Measurements from ENCODE around the gene SKAP1.
"Not testable (repeated sequence)": the region's sequence is repeated elsewhere in the genome, so short reads cannot be mapped to it uniquely, and the experiment has no call there.

DNA sequence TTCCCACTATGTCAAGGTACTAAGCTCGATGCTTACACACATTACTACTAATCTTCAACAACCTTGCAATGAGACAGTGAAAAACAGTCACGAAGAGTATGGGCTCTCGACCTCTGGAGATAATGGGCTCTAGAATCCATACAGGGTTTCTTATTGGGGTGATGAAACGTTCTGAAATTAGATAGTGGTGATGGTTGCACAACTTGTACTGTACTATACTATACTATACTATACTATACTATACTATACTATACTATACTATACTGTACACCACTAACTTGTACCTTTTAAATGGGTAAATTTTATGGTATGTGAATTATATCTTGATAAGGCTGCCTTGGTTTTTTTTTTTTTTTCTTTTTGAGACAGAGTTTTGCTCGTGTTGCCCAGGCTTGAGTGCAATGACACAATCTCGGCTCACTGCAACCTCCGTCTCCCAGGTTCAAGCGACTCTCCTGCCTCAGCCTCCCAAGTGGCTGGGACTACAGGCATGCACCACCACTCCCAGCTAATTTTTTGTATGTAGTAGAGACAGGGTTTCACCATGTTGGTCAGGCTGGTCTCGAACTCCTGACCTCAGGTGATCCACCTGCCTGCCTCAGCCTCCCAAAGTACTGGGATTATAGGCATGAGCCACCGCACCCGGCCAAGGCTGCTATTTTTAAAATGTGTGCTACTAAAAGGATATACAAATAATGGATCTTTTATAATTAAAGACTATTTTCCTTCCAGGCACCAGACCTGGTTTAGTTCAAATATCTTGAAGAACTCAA is 69.0 kb downstream of the SKAP1 start:
- TF ChIP-seq CTCF (IDR thresholded peaks at IDR 0.05; ENCODE audit: insufficient read depth, low read length); POLR2AphosphoS5 (IDR thresholded peaks at IDR 0.05; ENCODE audit: low read depth): not testable (repeated sequence)
- TF ChIP-seq, protein P1, sequence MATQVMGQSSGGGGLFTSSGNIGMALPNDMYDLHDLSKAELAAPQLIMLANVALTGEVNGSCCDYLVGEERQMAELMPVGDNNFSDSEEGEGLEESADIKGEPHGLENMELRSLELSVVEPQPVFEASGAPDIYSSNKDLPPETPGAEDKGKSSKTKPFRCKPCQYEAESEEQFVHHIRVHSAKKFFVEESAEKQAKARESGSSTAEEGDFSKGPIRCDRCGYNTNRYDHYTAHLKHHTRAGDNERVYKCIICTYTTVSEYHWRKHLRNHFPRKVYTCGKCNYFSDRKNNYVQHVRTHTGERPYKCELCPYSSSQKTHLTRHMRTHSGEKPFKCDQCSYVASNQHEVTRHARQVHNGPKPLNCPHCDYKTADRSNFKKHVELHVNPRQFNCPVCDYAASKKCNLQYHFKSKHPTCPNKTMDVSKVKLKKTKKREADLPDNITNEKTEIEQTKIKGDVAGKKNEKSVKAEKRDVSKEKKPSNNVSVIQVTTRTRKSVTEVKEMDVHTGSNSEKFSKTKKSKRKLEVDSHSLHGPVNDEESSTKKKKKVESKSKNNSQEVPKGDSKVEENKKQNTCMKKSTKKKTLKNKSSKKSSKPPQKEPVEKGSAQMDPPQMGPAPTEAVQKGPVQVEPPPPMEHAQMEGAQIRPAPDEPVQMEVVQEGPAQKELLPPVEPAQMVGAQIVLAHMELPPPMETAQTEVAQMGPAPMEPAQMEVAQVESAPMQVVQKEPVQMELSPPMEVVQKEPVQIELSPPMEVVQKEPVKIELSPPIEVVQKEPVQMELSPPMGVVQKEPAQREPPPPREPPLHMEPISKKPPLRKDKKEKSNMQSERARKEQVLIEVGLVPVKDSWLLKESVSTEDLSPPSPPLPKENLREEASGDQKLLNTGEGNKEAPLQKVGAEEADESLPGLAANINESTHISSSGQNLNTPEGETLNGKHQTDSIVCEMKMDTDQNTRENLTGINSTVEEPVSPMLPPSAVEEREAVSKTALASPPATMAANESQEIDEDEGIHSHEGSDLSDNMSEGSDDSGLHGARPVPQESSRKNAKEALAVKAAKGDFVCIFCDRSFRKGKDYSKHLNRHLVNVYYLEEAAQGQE (IDR thresholded peaks at IDR 0.05; ENCODE audit: insufficient replicate concordance, low read depth), result not testable (repeated sequence)

Measured in HL-60 (cell line).